HepG2 (cell line): ENCODE results near the gene PPP2R2B. TPM values are rescaled to one million over a fixed set of nuclear protein-coding genes. Genes with fewer than 3 reads are reported as not detected.

Source experiments
- AKNA ChIP-seq: sonication (generic); formaldehyde crosslinking; IDR thresholded peaks from 2 replicates; pipeline ENCODE4 v1.4.0; 2020; ENCODE audit warnings: missing genetic modification reagents, borderline replicate concordance
- ELF3 ChIP-seq: IDR thresholded peaks from 2 replicates; pipeline ENCODE4 v1.6.1; 2016; ENCODE audit warnings: missing genetic modification reagents, missing compliant biosample characterization
- HHEX ChIP-seq: IDR thresholded peaks from 2 replicates; pipeline ENCODE4 v1.6.1; 2016; ENCODE audit warnings: control low read depth
- HMGXB4 ChIP-seq, 2 experiments: sonication (generic) in 1 of 2; formaldehyde crosslinking in 1 of 2; IDR thresholded peaks; 2 replicates each; pipeline versions ENCODE4 v1.4.0 to v1.6.1; 2018 to 2020; ENCODE audit warnings: missing genetic modification reagents in 2 of 2, borderline replicate concordance in 1 of 2, low read depth in 1 of 2, mild to moderate bottlenecking in 1 of 2, missing biosample characterization in 1 of 2
- KDM1A ChIP-seq: IDR thresholded peaks from 2 replicates; pipeline ENCODE4 v1.6.1; 2016; ENCODE audit warnings: missing compliant biosample characterization
- MAFG ChIP-seq: sonication (generic); formaldehyde crosslinking; IDR thresholded peaks from 2 replicates; pipeline ENCODE4 v1.5.1; 2020; ENCODE audit warnings: mild to moderate bottlenecking, missing genetic modification reagents
- NFIB ChIP-seq: sonication (generic); formaldehyde crosslinking; IDR thresholded peaks from 2 replicates; pipeline ENCODE4 v1.9.0; 2021; ENCODE audit warnings: missing genetic modification reagents, mild to moderate bottlenecking, borderline replicate concordance
- POLR2AphosphoS2 ChIP-seq: IDR thresholded peaks from 2 replicates; pipeline ENCODE4 v1.6.1; 2011; ENCODE audit warnings: low read depth, low read length, improper control_type of control experiment
- RAD21 ChIP-seq: fragments of 450-650 bp; formaldehyde crosslinking; IDR thresholded peaks from 2 replicates; pipeline ENCODE4 v1.5.0; 2020; ENCODE audit warnings: mild to moderate bottlenecking
- RFX5 ChIP-seq: IDR thresholded peaks from 2 replicates; pipeline ENCODE4 v1.6.1; 2011; ENCODE audit warnings: low read depth, low read length, improper control_type of control experiment
- RFXANK ChIP-seq: IDR thresholded peaks from 2 replicates; pipeline ENCODE4 v1.6.1; 2016
- ZFP36L2 ChIP-seq: sonication (generic); formaldehyde crosslinking; IDR thresholded peaks from 2 replicates; pipeline ENCODE4 v1.4.0; 2020; ENCODE audit warnings: missing genetic modification reagents
- ZNF276 ChIP-seq: sonication (generic); formaldehyde crosslinking; IDR thresholded peaks from 2 replicates; pipeline ENCODE4 v1.4.0; 2020; ENCODE audit warnings: mild to moderate bottlenecking, low read depth, missing genetic modification reagents
- ZNF282 ChIP-seq: fragments of 450-650 bp; IDR thresholded peaks from 2 replicates; pipeline ENCODE4 v1.6.1; 2018; ENCODE audit not compliant: partially characterized antibody
- ZNF30 ChIP-seq: sonication (generic); formaldehyde crosslinking; IDR thresholded peaks from 2 replicates; pipeline ENCODE4 v1.5.0; 2020; ENCODE audit warnings: mild to moderate bottlenecking, missing genetic modification reagents
- ZNF331 ChIP-seq: sonication (generic); formaldehyde crosslinking; IDR thresholded peaks from 2 replicates; pipeline ENCODE4 v1.4.0; 2020; ENCODE audit warnings: missing genetic modification reagents
- ZNF414 ChIP-seq: sonication (generic); formaldehyde crosslinking; IDR thresholded peaks from 2 replicates; pipeline ENCODE4 v1.5.0; 2020; ENCODE audit warnings: missing genetic modification reagents
- polyA plus RNA-seq, 8 experiments: library from polyadenylated mRNA; depleted of rRNA in 3 of 8; stranded (reverse) in 7 of 8; unstranded in 1 of 8; fragments of >200 nt; fragmentation: Illumina TruSeq in 4 of 8; extraction: Trizol in 4 of 8; gene quantifications; 2 replicates each; pipeline versions ENCODE4 v1.2.1 to v1.2.3, GENCODE V29; 2011 to 2016; ENCODE audit warnings: low read depth in 4 of 8, missing spikeins in 1 of 8, mixed read lengths in 1 of 8; ENCODE audit not compliant: insufficient read depth in 1 of 8
- total RNA-seq, 5 experiments: library from RNA; depleted of rRNA; stranded (reverse); fragments of >200 nt; fragmentation: Illumina TruSeq; extraction: Trizol; gene quantifications; 2 replicates each; pipeline ENCODE4 v1.2.3, GENCODE V29; 2016; ENCODE audit warnings: low read depth in 1 of 5
- TF ChIP-seq, protein P1 (sequence below): fragments of 450-650 bp; IDR thresholded peaks from 2 replicates; pipeline ENCODE4 v1.6.1; 2017; ENCODE audit warnings: mild to moderate bottlenecking

PPP2R2B gene
- total and polyA plus RNA-seq, 2 of the 13 experiments (the other 11 are each of a cell fraction or from before 2014, with no cell fraction given) = not detected

DNA sequence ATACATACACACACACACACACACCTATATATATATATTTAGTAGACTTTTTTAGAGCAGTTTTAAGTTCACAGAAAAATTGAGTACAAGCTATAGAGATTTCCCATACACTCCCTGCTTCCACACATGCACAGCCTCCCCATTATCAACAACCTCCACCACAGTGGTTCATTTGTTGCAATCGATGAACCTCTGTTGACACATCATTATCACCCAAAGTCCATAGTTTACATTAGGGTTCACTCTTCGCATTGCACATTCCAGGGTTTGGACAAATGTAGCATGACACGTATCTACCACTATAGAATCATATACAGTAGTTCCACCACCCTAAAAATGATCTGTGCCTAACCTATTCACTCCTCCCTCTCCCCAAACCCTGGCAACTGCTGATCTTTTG, 111.0 kb downstream of the PPP2R2B start (continued):
- TF ChIP-seq AKNA (CRISPR knock-in tag) (no peak), ZFP36L2 (CRISPR knock-in tag) (no peak), HMGXB4 (CRISPR knock-in tag; IDR thresholded peaks at IDR 0.05; ENCODE audit: borderline replicate concordance in 1 of 2, low read depth in 1 of 2) (no peak), KDM1A (CRISPR knock-in tag) (no peak), HHEX (CRISPR knock-in tag) (no peak), ZNF331 (peak; percentile 53; the same call in 1 of the 2 replicates), ZNF282 (no peak), ZNF414 (CRISPR knock-in tag) (no peak), RFX5 (no peak), POLR2AphosphoS2 (no peak), MAFG (no peak), ZNF276 (CRISPR knock-in tag) (no peak), RAD21 (no peak), NFIB (CRISPR knock-in tag) (no peak), ELF3 (CRISPR knock-in tag) (0 out of 2 replicates have a peak, but pooled peaks have one; percentile 32), ZNF30 (CRISPR knock-in tag) (no peak), RFXANK (CRISPR knock-in tag) (no peak)
- TF ChIP-seq, protein P1, sequence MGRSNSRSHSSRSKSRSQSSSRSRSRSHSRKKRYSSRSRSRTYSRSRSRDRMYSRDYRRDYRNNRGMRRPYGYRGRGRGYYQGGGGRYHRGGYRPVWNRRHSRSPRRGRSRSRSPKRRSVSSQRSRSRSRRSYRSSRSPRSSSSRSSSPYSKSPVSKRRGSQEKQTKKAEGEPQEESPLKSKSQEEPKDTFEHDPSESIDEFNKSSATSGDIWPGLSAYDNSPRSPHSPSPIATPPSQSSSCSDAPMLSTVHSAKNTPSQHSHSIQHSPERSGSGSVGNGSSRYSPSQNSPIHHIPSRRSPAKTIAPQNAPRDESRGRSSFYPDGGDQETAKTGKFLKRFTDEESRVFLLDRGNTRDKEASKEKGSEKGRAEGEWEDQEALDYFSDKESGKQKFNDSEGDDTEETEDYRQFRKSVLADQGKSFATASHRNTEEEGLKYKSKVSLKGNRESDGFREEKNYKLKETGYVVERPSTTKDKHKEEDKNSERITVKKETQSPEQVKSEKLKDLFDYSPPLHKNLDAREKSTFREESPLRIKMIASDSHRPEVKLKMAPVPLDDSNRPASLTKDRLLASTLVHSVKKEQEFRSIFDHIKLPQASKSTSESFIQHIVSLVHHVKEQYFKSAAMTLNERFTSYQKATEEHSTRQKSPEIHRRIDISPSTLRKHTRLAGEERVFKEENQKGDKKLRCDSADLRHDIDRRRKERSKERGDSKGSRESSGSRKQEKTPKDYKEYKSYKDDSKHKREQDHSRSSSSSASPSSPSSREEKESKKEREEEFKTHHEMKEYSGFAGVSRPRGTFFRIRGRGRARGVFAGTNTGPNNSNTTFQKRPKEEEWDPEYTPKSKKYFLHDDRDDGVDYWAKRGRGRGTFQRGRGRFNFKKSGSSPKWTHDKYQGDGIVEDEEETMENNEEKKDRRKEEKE = no peak
